GM12872 (cell line): ENCODE results near the gene MGRN1.

Source experiments
- TF ChIP-seq, protein P1 (sequence below): IDR thresholded peaks from 3 replicates; pipeline ENCODE4 v1.5.1; 2011; ENCODE audit warnings: low read depth, mild to moderate bottlenecking, low read length, moderate library complexity; ENCODE audit not compliant: insufficient read depth

Gene MGRN1

DNA sequence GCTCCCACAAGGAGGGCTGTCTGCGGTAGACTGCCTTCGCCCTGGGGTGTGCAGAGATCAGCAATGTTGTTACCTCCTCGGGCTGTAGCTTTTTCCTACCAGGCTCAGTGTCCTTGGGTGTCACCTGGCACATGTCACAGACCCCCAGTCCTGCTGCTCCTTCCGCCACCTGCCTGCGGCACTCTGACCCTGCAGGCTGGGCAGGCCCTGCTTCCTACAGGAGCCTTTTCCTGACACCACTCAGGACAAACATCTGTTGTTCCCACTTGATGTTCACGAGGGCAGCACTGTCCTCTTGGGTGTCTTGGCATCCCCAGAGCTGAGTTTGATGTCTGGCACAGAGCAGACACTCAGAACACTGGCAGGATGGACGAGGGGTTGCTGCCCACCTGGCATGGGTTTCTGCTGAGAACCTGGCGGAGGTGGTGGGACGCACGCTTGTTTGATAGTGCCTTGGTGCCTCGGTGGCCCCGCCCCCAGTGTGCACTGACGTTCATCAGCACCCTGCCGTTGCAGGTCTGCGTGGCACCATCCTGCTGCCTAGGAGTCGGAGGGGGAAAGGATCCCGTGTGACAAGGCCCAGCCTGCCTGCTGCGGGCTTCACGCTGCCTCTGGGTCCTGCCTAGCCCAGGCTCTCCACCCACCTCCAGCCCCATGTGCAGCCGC, 42.0 kb downstream of the MGRN1 start:
- TF ChIP-seq, protein P1, sequence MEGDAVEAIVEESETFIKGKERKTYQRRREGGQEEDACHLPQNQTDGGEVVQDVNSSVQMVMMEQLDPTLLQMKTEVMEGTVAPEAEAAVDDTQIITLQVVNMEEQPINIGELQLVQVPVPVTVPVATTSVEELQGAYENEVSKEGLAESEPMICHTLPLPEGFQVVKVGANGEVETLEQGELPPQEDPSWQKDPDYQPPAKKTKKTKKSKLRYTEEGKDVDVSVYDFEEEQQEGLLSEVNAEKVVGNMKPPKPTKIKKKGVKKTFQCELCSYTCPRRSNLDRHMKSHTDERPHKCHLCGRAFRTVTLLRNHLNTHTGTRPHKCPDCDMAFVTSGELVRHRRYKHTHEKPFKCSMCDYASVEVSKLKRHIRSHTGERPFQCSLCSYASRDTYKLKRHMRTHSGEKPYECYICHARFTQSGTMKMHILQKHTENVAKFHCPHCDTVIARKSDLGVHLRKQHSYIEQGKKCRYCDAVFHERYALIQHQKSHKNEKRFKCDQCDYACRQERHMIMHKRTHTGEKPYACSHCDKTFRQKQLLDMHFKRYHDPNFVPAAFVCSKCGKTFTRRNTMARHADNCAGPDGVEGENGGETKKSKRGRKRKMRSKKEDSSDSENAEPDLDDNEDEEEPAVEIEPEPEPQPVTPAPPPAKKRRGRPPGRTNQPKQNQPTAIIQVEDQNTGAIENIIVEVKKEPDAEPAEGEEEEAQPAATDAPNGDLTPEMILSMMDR: no peak

DNA sequence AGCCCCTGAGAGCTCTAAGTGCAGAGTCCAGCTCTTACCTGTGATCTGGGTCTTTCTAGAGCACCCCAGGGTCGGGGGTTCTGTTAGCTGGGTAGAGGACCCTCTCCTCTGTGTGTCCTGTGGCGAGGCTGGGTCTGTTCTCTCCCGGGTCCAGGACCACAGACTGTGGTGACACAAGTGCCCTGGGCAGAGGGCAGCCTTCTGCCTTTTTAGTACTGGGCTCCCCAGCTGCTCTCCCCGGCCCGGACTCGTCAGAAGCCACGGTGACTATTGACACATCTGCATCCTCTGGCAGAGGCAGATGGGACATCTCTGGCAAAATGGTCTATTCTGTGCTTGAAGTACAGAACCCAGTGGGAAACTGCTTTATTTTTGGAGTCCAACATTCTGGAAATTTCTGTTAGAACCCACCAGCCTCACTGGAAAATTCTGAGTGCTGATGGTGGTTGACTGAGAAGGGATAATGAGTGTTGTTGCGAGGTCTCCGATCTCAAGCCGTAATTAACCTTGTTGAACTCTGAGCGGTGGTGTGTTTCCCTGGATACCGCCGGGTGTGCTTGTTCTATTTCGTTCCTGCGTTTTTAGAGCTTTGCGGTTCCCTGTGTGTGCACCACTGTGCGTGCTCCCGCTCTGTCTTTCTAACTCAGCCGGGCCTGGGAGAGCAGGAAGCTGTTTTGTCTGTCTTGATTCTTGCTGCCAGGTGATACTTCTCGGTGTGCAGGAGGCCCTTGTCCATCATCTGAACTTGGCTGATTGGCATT, 42.8 kb downstream of the MGRN1 start:
- TF ChIP-seq, protein P1: no peak

DNA sequence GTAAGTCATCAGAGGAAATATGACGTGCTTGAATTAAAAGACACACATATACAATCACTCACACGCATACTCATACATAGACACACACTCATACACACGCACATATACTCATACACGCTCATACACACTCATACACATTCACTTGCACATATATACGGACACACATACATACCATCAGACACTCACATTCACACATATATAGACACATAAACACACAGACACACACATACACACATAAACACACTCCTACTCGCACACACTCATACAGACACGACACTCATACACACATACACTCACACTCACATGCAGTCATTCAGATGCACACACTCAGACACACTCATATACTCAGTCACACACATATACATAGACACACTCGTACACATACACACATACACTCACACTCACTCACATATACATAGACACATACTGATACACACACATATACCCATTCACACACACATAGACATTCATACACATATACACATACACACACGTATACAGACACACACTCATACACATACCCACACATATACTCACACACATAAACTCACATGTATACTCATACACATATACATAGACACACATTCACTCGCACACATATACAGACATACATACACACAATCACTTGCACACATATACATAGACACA, 43.8 kb downstream of the MGRN1 start:
- TF ChIP-seq, protein P1: no peak

DNA sequence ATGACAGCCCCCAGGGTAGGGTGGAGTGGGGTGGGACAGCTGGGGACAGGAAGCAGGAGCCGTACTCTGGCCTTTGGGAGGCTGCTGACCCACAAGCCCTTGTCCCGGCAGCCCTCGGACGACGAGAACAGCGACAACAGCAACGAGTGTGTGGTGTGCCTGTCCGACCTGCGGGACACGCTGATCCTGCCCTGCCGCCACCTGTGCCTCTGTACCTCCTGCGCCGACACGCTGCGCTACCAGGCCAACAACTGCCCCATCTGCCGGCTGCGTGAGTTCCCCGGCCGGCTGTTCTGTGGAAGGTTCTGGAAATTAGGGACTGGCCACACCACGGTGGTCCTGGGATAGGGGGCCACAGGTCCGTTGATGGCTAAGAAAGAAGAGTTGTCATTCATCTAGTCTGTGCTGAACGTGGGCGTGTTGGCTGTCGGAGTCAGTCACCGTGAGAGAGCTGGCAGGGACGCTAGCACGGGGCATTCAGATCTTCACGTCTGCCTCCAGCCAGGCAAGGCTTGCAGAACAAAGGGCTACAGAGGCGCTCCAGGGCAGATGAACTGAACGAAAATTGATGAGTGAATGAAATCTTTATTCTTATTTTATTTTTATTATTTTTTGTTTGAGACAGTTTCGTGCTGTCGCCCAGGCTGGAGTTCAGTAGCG, 48.9 kb downstream of the MGRN1 start:
- TF ChIP-seq, protein P1: no peak

DNA sequence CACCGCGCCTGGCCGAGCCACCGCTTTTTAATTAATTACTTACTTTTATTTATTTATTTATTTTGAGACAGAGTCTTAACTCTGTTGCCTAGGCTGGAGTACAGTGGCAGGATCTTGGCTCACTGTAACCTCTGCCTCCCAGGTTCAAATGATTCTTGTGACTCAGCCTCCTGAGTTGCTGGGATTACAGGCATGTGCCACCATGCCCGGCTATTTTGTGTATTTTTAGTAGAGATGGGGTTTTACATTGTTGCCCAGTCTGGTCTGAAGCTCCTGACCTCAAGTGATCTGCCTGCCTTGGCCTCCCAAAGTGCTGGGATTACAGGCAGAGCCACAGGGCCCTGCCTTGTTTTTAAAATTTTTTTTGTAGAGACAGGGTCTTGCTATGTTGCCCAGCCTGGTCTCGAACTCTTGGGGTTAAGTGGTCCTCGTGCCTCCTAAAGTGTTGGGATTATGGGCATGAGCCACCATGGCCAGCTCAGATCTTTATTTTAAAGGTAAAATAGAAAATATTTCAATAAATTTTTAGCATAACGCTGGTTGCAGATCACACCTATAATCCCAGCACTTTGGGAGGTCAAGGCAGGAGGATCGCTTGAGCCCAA, 50.4 kb downstream of the MGRN1 start:
- TF ChIP-seq, protein P1: no peak

DNA sequence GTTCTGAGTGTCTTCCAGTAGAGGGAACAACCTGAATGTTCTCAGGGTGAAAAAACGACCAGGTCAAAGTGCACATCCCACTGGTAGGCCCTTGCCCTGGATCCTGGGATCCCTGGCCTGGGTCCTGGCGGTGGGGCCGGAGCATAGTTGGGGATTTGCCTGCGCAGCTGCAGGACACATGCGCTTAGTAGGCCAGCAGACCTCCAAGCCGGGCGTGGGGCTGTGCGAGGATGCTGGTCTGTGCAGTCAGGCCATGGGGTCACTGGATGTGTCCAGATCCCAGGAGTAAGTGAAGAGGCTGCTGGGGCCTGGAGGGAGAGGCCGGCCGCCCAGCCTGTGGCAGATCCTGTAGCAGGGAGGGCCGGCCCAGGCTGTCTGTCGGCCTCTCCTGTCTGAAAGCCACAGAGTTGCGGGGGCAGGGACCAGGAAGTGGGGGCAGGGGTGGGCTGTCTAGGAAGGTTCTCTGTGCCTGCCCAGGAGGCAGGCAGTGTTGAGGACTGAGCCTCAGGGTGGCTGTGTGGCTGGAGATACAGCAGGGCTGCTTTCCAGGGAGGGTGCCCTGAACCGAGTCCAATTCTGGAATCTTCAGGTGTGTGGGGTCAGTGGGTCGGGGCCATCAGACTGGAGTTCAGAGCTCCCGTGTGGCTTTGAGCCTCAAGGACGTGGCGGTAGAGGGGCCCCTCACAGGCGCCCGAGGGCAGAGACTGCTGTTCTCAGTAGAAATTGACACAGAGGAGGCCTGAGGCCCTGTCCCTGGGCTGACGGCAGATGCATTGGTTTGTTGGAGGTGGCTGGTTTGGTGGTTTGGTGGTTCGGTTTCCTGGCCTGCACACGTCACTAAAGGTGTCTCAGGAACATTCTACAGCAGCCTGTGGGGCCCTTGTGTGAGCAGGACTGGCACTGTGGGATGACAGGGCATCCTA, 51.5 kb downstream of the MGRN1 start:
- TF ChIP-seq, protein P1: no peak
